HCT116 (cell line): ENCODE results near the gene CA12. TPM values are rescaled to one million over a fixed set of nuclear protein-coding genes. Genes with fewer than 3 reads are reported as not detected.

Experiments used
- ATAC-seq: fragments of 200-7000 bp; cut with Tn5 transposase; 2 replicates; pipeline ENCODE4 v1.9.1; 2020; ENCODE audit warnings: mild to moderate bottlenecking, moderate library complexity
- BruUV-seq: library from RNA; stranded (reverse); fragments of 400-500 nt; replicated peaks from 2 replicates; lab custom pipeline; 2021; lab: Mats Ljungman, UMichigan
- CTCF ChIA-PET: fragments of 300-600 bp; sonication (Branson Sonifier 250); formaldehyde crosslinking; loops from one replicate; lab custom pipeline; 2021; ENCODE audit warnings: antibody characterized with exemption; lab: Charles Lee
- POLR2A ChIA-PET: fragments of 300-600, 350-600 bp; sonication (Branson Sonifier 250); formaldehyde crosslinking; loops from one replicate; lab custom pipeline; 2021; ENCODE audit warnings: antibody characterized with exemption; lab: Charles Lee
- RAD21 ChIA-PET, 2 experiments: fragments of 300-600 bp; sonication (Branson Sonifier 250); formaldehyde crosslinking; loops; one replicate each; lab custom pipeline; 2023; ENCODE audit warnings: low total read pairs in 2 of 2; ENCODE audit not compliant: uncharacterized antibody in 2 of 2, unreplicated experiment in 2 of 2, low non-redundant PET in 1 of 2; lab: Charles Lee
- DNase-seq: peaks from one replicate; pipeline ENCODE4 v3.0.0-alpha.2; 2010; ENCODE audit warnings: low read depth, low spot score
- H2AFZ ChIP-seq: fragments of 200-600 bp; shearing (Covaris generic), sonication (generic); 2 replicates; pipeline ENCODE4 v1.6.1; 2017; ENCODE audit warnings: low read depth, mixed run types, mixed read lengths, antibody characterized with exemption, low read length; ENCODE audit not compliant: poor library complexity, severe bottlenecking
- H3K27ac ChIP-seq: 2 replicates; pipeline ENCODE4 v1.5.1; 2012; ENCODE audit warnings: low read depth, low read length
- H3K27me3 ChIP-seq: fragments of 200-600 bp; sonication (generic); 2 replicates; pipeline ENCODE4 v1.6.1; 2016; ENCODE audit warnings: mixed run types, low read length, mixed read lengths; ENCODE audit not compliant: insufficient read depth
- H3K36me3 ChIP-seq, 2 experiments: fragments of 200-500 bp in 1 of 2; fragments of 200-600 bp in 1 of 2; sonication (Bioruptor generic) in 1 of 2; sonication (generic) in 1 of 2; 2 replicates each; pipeline versions ENCODE4 v1.5.1 to v1.6.1; 2014 to 2016; ENCODE audit warnings: low read length in 2 of 2, inconsistent platforms in 1 of 2, mixed read lengths in 1 of 2, mixed run types in 1 of 2; ENCODE audit not compliant: insufficient read depth in 2 of 2, control insufficient read depth in 1 of 2
- H3K4me1 ChIP-seq, 2 experiments: fragments of 200-600 bp in 1 of 2; sonication (generic) in 1 of 2; 2 replicates each; pipeline versions ENCODE4 v1.5.1 to v1.6.1; 2012 to 2017; ENCODE audit warnings: low read length in 2 of 2, inconsistent platforms in 1 of 2, mild to moderate bottlenecking in 1 of 2, mixed read lengths in 1 of 2, mixed run types in 1 of 2, moderate library complexity in 1 of 2; ENCODE audit not compliant: insufficient read depth in 2 of 2, control insufficient read depth in 1 of 2
- H3K4me2 ChIP-seq: fragments of 200-600 bp; sonication (generic); 2 replicates; pipeline ENCODE4 v1.6.1; 2017; ENCODE audit warnings: mixed run types, low read length, mixed read lengths
- H3K4me3 ChIP-seq, 2 experiments: fragments of 200-600 bp in 1 of 2; sonication (generic) in 1 of 2; replicated peaks in 1 of 2; 2 replicates each; pipeline ENCODE4 v1.5.1; 2011 to 2016; ENCODE audit warnings: low read length in 2 of 2, control low read depth in 1 of 2, low read depth in 1 of 2, mild to moderate bottlenecking in 1 of 2, mixed read lengths in 1 of 2, mixed run types in 1 of 2
- H3K79me2 ChIP-seq: fragments of 200-600 bp; sonication (generic); 2 replicates; pipeline ENCODE4 v1.6.1; 2017; ENCODE audit warnings: mild to moderate bottlenecking, mixed run types, low read length, moderate library complexity, mixed read lengths; ENCODE audit not compliant: insufficient read depth
- H3K9ac ChIP-seq: fragments of 200-600 bp; sonication (generic); 2 replicates; pipeline ENCODE4 v1.6.1; 2016; ENCODE audit warnings: low read length, mixed read lengths
- H3K9me2 ChIP-seq: fragments of 200-600 bp; sonication (generic), shearing (Covaris generic); 2 replicates; pipeline ENCODE4 v1.6.1; 2017; ENCODE audit warnings: mixed run types, mild to moderate bottlenecking, moderate library complexity; ENCODE audit not compliant: insufficient read depth
- H3K9me3 ChIP-seq, 2 experiments: fragments of 200-500 bp in 1 of 2; fragments of 200-600 bp in 1 of 2; sonication (Bioruptor generic) in 1 of 2; sonication (generic) in 1 of 2; 2 replicates each; pipeline ENCODE4 v1.6.1; 2014 to 2017; ENCODE audit warnings: low read length in 2 of 2, mixed read lengths in 2 of 2, inconsistent platforms in 1 of 2, low read depth in 1 of 2, mild to moderate bottlenecking in 1 of 2, mixed run types in 1 of 2, moderate library complexity in 1 of 2; ENCODE audit not compliant: control insufficient read depth in 1 of 2, insufficient read depth in 1 of 2
- H4K20me1 ChIP-seq: fragments of 200-600 bp; sonication (generic), shearing (Covaris generic); 2 replicates; pipeline ENCODE4 v1.6.1; 2017; ENCODE audit warnings: mixed run types, mild to moderate bottlenecking, moderate library complexity; ENCODE audit not compliant: insufficient read depth
- CBX3 ChIP-seq: IDR thresholded peaks from 2 replicates; pipeline ENCODE4 v1.6.1; 2012; ENCODE audit warnings: low read depth
- ELF1 ChIP-seq: IDR thresholded peaks from 2 replicates; pipeline ENCODE4 v1.6.1; 2012; ENCODE audit warnings: low read depth, borderline replicate concordance
- EZH2 ChIP-seq: fragments of 200-600 bp; sonication (generic); IDR thresholded peaks from 2 replicates; pipeline ENCODE4 v1.6.1; 2017; ENCODE audit warnings: antibody characterized with exemption, mixed run types
- POLR2A ChIP-seq: IDR thresholded peaks from 2 replicates; pipeline ENCODE4 v1.7.0; 2011; ENCODE audit warnings: borderline replicate concordance; ENCODE audit not compliant: insufficient read depth, insufficient read length; ENCODE audit errors: extremely low read depth
- POLR2AphosphoS5 ChIP-seq: IDR thresholded peaks from 2 replicates; pipeline ENCODE4 v1.6.1; 2011; ENCODE audit warnings: mild to moderate bottlenecking, low read depth, low read length, moderate library complexity
- RAD21 ChIP-seq: IDR thresholded peaks from 2 replicates; pipeline ENCODE4 v1.6.1; 2012; ENCODE audit warnings: low read depth, mild to moderate bottlenecking
- SP1 ChIP-seq: IDR thresholded peaks from 2 replicates; pipeline ENCODE4 v1.6.1; 2012; ENCODE audit warnings: low read depth
- TCF7L2 ChIP-seq: IDR thresholded peaks from 2 replicates; pipeline ENCODE4 v1.7.0; 2011; ENCODE audit warnings: borderline replicate concordance, inconsistent platforms; ENCODE audit not compliant: insufficient read depth, insufficient read length; ENCODE audit errors: extremely low read depth
- ZNF274 ChIP-seq: fragments of 200-500 bp; sonication (Bioruptor generic); IDR thresholded peaks from 2 replicates; pipeline ENCODE4 v1.6.1; 2014; ENCODE audit warnings: mild to moderate bottlenecking, low read depth, low read length, inconsistent platforms
- intact Hi-C: fragments of 100-400 bp; cut with micrococcal nuclease; formaldehyde crosslinking; loops from 2 replicates; pipeline ENCODE4 v1.10.0; 2022
- total RNA-seq: library from RNA; stranded (reverse); gene quantifications from one replicate; pipeline ENCODE4 v1.2.1, GENCODE V29; 2021; ENCODE audit not compliant: unreplicated experiment
- TF ChIP-seq, protein P1 (sequence below): IDR thresholded peaks from 2 replicates; pipeline ENCODE4 v1.6.1; 2012; ENCODE audit warnings: low read depth
- TF ChIP-seq, protein P2 (sequence below): IDR thresholded peaks from 2 replicates; pipeline ENCODE4 v1.6.1; 2011; ENCODE audit warnings: mild to moderate bottlenecking, low read length, moderate library complexity; ENCODE audit not compliant: insufficient replicate concordance; ENCODE audit errors: extremely low read depth
- TF ChIP-seq, protein P3 (sequence below), 3 experiments: fragments of 200-600 bp in 1 of 3; sonication (generic) in 1 of 3; IDR thresholded peaks in 2 of 3; conservative IDR thresholded peaks in 1 of 3; 2 replicates each; pipeline ENCODE4 v1.5.1; 2012 to 2017; ENCODE audit warnings: low read depth in 2 of 3, low read length in 2 of 3, antibody characterized with exemption in 1 of 3, borderline replicate concordance in 1 of 3, control low read depth in 1 of 3, mild to moderate bottlenecking in 1 of 3, mixed read lengths in 1 of 3, mixed run types in 1 of 3, moderate library complexity in 1 of 3; ENCODE audit not compliant: insufficient read depth in 1 of 3
- TF ChIP-seq, protein P4 (sequence below): IDR thresholded peaks from 2 replicates; pipeline ENCODE4 v1.6.1; 2012

Gene CA12
- total RNA-seq, 1 experiment from 2014 or later: 1.8 TPM

DNA sequence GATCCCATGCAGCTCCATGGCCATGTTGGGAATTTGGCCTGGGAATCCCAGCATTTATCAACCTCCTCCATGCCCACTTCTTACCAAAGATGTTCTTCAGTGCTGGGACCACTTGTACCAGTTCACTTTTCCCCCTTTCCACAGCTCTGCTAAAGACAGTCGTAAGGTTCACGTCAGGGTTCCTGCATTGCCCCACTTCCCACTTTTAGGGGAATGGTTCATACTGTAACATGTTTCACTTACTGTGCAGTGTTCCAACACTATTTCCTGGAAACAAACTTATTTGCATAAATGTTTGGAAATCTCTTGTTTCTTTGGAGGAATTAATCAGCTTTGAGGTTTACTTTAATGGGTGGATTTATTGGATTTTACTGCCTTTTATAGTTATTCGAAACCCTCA lies 87.3 kb downstream of the CA12 start (continued):
- TF ChIP-seq, protein P1, sequence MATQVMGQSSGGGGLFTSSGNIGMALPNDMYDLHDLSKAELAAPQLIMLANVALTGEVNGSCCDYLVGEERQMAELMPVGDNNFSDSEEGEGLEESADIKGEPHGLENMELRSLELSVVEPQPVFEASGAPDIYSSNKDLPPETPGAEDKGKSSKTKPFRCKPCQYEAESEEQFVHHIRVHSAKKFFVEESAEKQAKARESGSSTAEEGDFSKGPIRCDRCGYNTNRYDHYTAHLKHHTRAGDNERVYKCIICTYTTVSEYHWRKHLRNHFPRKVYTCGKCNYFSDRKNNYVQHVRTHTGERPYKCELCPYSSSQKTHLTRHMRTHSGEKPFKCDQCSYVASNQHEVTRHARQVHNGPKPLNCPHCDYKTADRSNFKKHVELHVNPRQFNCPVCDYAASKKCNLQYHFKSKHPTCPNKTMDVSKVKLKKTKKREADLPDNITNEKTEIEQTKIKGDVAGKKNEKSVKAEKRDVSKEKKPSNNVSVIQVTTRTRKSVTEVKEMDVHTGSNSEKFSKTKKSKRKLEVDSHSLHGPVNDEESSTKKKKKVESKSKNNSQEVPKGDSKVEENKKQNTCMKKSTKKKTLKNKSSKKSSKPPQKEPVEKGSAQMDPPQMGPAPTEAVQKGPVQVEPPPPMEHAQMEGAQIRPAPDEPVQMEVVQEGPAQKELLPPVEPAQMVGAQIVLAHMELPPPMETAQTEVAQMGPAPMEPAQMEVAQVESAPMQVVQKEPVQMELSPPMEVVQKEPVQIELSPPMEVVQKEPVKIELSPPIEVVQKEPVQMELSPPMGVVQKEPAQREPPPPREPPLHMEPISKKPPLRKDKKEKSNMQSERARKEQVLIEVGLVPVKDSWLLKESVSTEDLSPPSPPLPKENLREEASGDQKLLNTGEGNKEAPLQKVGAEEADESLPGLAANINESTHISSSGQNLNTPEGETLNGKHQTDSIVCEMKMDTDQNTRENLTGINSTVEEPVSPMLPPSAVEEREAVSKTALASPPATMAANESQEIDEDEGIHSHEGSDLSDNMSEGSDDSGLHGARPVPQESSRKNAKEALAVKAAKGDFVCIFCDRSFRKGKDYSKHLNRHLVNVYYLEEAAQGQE: no peak
- TF ChIP-seq SP1: no peak

DNA sequence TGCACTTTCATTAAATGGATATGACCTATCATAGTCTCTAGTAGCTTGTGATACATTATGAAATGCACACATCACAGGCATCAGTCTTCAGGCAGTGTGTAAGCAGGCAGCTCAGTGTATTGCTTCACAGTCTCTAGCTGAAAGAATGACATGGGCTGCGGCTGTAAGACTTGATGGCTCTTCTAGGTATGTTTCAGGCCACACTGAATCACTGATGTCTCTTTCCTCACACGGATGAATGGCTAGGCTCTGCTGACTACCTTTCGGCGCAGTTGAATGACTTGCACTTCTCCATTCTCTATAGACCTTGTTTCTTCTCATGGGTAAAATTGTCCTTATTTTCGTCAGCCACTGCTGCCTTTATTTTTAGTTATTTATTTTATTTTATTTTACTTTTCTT lies 88.9 kb downstream of the CA12 start:
- no TSS peak for BruUV-seq
- intact Hi-C loops: no loop called here
- Histone ChIP-seq H3K4me2 (no peak overlapping the region), H3K27me3 (no peaks in the 10 kb centered on the region), H3K9me2 (no peaks in the 10 kb centered on the region), H3K9me3 (no peaks in the 10 kb centered on the region), H2AFZ (no peak overlapping the region), H4K20me1 (no peaks in the 10 kb centered on the region), H3K4me1 (peaks cover 0 to 7% of the 10 kb centered on the region in 2 experiments; a peak in 2 of 4 replicates), H3K9ac (no peak overlapping the region), H3K79me2 (no peaks in the 10 kb centered on the region), H3K36me3 (no peaks in the 10 kb centered on the region), H3K4me3 (no peak overlapping the region), H3K27ac (no peak overlapping the region)
- DNase-seq (no peak), ATAC-seq (no peak)
- ChIA-PET CTCF (interaction anchor here (2.4 kb wide), 1 partner anchor 110 kb away, joined by 17 read pairs; no protein-coding TSS in a partner anchor), RAD21 (no interaction called here), POLR2A (no interaction called here)
- TF ChIP-seq ELF1 (no peak), SP1 (no peak), RAD21 (no peak), EZH2 (no peak), POLR2AphosphoS5 (no peak), ZNF274 (no peak), CBX3 (no peak), POLR2A (no peak), TCF7L2 (no peak)
- TF ChIP-seq, protein P2, sequence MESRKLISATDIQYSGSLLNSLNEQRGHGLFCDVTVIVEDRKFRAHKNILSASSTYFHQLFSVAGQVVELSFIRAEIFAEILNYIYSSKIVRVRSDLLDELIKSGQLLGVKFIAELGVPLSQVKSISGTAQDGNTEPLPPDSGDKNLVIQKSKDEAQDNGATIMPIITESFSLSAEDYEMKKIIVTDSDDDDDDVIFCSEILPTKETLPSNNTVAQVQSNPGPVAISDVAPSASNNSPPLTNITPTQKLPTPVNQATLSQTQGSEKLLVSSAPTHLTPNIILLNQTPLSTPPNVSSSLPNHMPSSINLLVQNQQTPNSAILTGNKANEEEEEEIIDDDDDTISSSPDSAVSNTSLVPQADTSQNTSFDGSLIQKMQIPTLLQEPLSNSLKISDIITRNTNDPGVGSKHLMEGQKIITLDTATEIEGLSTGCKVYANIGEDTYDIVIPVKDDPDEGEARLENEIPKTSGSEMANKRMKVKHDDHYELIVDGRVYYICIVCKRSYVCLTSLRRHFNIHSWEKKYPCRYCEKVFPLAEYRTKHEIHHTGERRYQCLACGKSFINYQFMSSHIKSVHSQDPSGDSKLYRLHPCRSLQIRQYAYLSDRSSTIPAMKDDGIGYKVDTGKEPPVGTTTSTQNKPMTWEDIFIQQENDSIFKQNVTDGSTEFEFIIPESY: no peak
- TF ChIP-seq, protein P3, sequence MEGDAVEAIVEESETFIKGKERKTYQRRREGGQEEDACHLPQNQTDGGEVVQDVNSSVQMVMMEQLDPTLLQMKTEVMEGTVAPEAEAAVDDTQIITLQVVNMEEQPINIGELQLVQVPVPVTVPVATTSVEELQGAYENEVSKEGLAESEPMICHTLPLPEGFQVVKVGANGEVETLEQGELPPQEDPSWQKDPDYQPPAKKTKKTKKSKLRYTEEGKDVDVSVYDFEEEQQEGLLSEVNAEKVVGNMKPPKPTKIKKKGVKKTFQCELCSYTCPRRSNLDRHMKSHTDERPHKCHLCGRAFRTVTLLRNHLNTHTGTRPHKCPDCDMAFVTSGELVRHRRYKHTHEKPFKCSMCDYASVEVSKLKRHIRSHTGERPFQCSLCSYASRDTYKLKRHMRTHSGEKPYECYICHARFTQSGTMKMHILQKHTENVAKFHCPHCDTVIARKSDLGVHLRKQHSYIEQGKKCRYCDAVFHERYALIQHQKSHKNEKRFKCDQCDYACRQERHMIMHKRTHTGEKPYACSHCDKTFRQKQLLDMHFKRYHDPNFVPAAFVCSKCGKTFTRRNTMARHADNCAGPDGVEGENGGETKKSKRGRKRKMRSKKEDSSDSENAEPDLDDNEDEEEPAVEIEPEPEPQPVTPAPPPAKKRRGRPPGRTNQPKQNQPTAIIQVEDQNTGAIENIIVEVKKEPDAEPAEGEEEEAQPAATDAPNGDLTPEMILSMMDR (IDR thresholded peaks at IDR 0.05 in 2 of 3, conservative IDR thresholded peaks at IDR 0.05 in 1 of 3; ENCODE audit: borderline replicate concordance in 1 of 3, insufficient read depth in 1 of 3, low read depth in 2 of 3, low read length in 2 of 3): no peak
- TF ChIP-seq, protein P4, sequence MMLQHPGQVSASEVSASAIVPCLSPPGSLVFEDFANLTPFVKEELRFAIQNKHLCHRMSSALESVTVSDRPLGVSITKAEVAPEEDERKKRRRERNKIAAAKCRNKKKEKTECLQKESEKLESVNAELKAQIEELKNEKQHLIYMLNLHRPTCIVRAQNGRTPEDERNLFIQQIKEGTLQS: no peak
